ENCODE measurements around the gene RERGL. TPM values are rescaled to one million over a fixed set of nuclear protein-coding genes. Genes with fewer than 3 reads are reported as not detected.

The RERGL gene
- total RNA-seq, 1 experiment from 2014 or later: not detected

- H2BK20ac ChIP-seq (ENCODE audit: low read depth, low read length, poor library complexity, severe bottlenecking): no peak overlapping the region
- H3K18ac ChIP-seq (ENCODE audit: insufficient read length, low read depth, low read length): no peak overlapping the region
- no peaks in the 10 kb centered on the region for H3K4me1 ChIP-seq (ENCODE audit: insufficient read depth, low read length)
- H3K27me3 ChIP-seq (ENCODE audit: insufficient read depth, low read length): no peaks in the 10 kb centered on the region
- WGBS (ENCODE audit: extremely low coverage, insufficient read length, low lambda C conversion rate): no CpG with 5 or more reads among the region's 1 CpG
- no peak overlapping the region for H4K91ac ChIP-seq (ENCODE audit: insufficient read length, low read depth, low read length)
- H2BK5ac ChIP-seq (ENCODE audit: insufficient read length, low read length): no peak overlapping the region
- H4K8ac ChIP-seq (replicated peaks; ENCODE audit: insufficient read length, low read depth, low read length): no peak overlapping the region
- peaks cover 5 to 8% of the 10 kb centered on the region in 2 experiments; a peak in 3 of 5 replicates for H3K9me3 Mint-ChIP-seq
- no peaks in the 10 kb centered on the region for H3K9me3 ChIP-seq (ENCODE audit: control insufficient read depth, low read depth, low read length)
- no peak overlapping the region for H2AK5ac ChIP-seq (ENCODE audit: insufficient read length, low read length)
- no peak overlapping the region for H3K4ac ChIP-seq (ENCODE audit: low read depth, low read length)
- H3K4me1 Mint-ChIP-seq: no peaks in the 10 kb centered on the region
- no peak overlapping the region for H3K4me2 ChIP-seq (ENCODE audit: insufficient read depth, insufficient read length, low read length)
- H2BK12ac ChIP-seq (ENCODE audit: insufficient read length, low read depth, low read length): no peak overlapping the region
- H3K23me2 ChIP-seq (ENCODE audit: insufficient read length, low read depth, low read length, poor library complexity, severe bottlenecking): no peaks in the 10 kb centered on the region
- H3K9ac ChIP-seq (ENCODE audit: extremely low read depth, insufficient read length, low read length): no peak overlapping the region
- H3K79me1 ChIP-seq (ENCODE audit: insufficient read depth, low read depth, low read length, poor library complexity, severe bottlenecking): no peaks in the 10 kb centered on the region
- H3K79me2 ChIP-seq (ENCODE audit: insufficient read depth, low read length): no peaks in the 10 kb centered on the region
- H3K14ac ChIP-seq (ENCODE audit: insufficient read depth, low read length): no peak overlapping the region
- no peak overlapping the region for H3K4me3 Mint-ChIP-seq
- H2AFZ ChIP-seq (ENCODE audit: low read length): no peak overlapping the region
- no peak overlapping the region for H3K23ac ChIP-seq (ENCODE audit: insufficient read length, low read depth, low read length)
- H3T11ph ChIP-seq (ENCODE audit: low read length): no peak overlapping the region
- no peaks in the 10 kb centered on the region for H3K27me3 Mint-ChIP-seq (ENCODE audit: low read depth)
- no peak for TF ChIP-seq CTCF (conservative IDR thresholded peaks at IDR 0.05)
- H3K36me3 Mint-ChIP-seq (ENCODE audit: insufficient read depth in 1 of 3, low read depth in 3 of 3): peaks cover 0 to 2% (median 0%) of the 10 kb centered on the region in 3 experiments; a peak in 3 of 7 replicates
- no peak overlapping the region for H3K27ac ChIP-seq (ENCODE audit: insufficient read length, low read depth, low read length)
- H3K27ac Mint-ChIP-seq: no peak overlapping the region
- no peak overlapping the region for H3K56ac ChIP-seq (ENCODE audit: insufficient read length, low read depth, low read length)
- H2BK15ac ChIP-seq (ENCODE audit: low read depth, low read length): no peak overlapping the region
- no peak overlapping the region for H2BK120ac ChIP-seq (ENCODE audit: low read depth, low read length, poor library complexity, severe bottlenecking)
- DNase-seq: no peak
- H4K5ac ChIP-seq (ENCODE audit: insufficient read length, low read depth, low read length): no peak overlapping the region
- no peaks in the 10 kb centered on the region for H4K20me1 ChIP-seq (ENCODE audit: control insufficient read depth, insufficient read depth, insufficient read length)
These were observed 30.9 kb upstream of the RERGL start for GRCh38 chr12:18120899-18121298.

All from H9 (cell line).